Endothelial cell of umbilical vein (primary cell): ENCODE data around the gene TMUB2. TPM values are rescaled to one million over a fixed set of nuclear protein-coding genes. Genes with fewer than 3 reads are reported as not detected.

Experiments
- BruUV-seq: library from RNA; stranded (reverse); fragments of 400-500 nt; replicated peaks from 2 replicates; lab custom pipeline; 2021; lab: Mats Ljungman, UMichigan
- CTCF ChIA-PET: fragments of 300-600, 350-600 bp; sonication (Branson Sonifier 250); formaldehyde crosslinking; loops from one replicate; lab custom pipeline; 2021; ENCODE audit warnings: antibody characterized with exemption, inconsistent platforms; lab: Charles Lee
- POLR2A ChIA-PET: fragments of 300-600, 350-600 bp; sonication (Branson Sonifier 250); formaldehyde crosslinking; loops from one replicate; lab custom pipeline; 2021; ENCODE audit warnings: antibody characterized with exemption, inconsistent platforms; lab: Charles Lee
- DNase-seq: peaks from one replicate; pipeline ENCODE4 v3.0.0-alpha.2; 2011; ENCODE audit warnings: low read depth, low spot score
- FAIRE-seq: peaks from 2 replicates; lab custom pipeline; 2011; peaks lifted over from hg19 to GRCh38; lab: Jason Lieb, UNC
- H2AFZ ChIP-seq: 2 replicates; pipeline ENCODE4 v1.6.0; 2012; ENCODE audit warnings: low read depth, low read length, control low read depth, inconsistent platforms
- H3K27ac ChIP-seq: 2 replicates; pipeline ENCODE4 v1.5.1; 2011; ENCODE audit warnings: low read depth, mild to moderate bottlenecking, control low read depth, low read length, moderate library complexity; ENCODE audit not compliant: insufficient read depth
- H3K27me3 ChIP-seq, 2 experiments: 2 replicates each; pipeline versions ENCODE4 v1.6.0 to v1.6.1; 2011; ENCODE audit warnings: low read length in 2 of 2, mixed read lengths in 1 of 2; ENCODE audit not compliant: control insufficient read depth in 2 of 2, insufficient read depth in 2 of 2
- H3K36me3 ChIP-seq, 2 experiments: 2 replicates in 1 of 2; 3 replicates in 1 of 2; pipeline ENCODE4 v1.5.1; 2011; ENCODE audit warnings: low read length in 2 of 2, mild to moderate bottlenecking in 1 of 2, moderate library complexity in 1 of 2; ENCODE audit not compliant: control insufficient read depth in 2 of 2, insufficient read depth in 2 of 2; ENCODE audit errors: extremely low read depth in 1 of 2
- H3K4me1 ChIP-seq: 3 replicates; pipeline ENCODE4 v1.5.1; 2011; ENCODE audit warnings: mild to moderate bottlenecking, low read length; ENCODE audit not compliant: control insufficient read depth, insufficient read depth; ENCODE audit errors: extremely low read depth
- H3K4me2 ChIP-seq: 2 replicates; pipeline ENCODE4 v1.6.1; 2011; ENCODE audit warnings: low read length, control low read depth, mixed read lengths; ENCODE audit not compliant: insufficient read depth
- H3K4me3 ChIP-seq, 3 experiments: fragments of 200-600 bp in 1 of 3; sonication (generic), shearing (Covaris generic) in 1 of 3; replicated peaks in 1 of 3; 2 replicates each; pipeline ENCODE4 v1.5.1; 2011 to 2016; ENCODE audit warnings: control low read depth in 3 of 3, low read length in 3 of 3, mild to moderate bottlenecking in 2 of 3, inconsistent platforms in 1 of 3, low read depth in 1 of 3, moderate library complexity in 1 of 3; ENCODE audit not compliant: insufficient read depth in 1 of 3
- H3K79me2 ChIP-seq: 2 replicates; pipeline ENCODE4 v1.6.0; 2012; ENCODE audit warnings: low read length, inconsistent platforms; ENCODE audit not compliant: control insufficient read depth, insufficient read depth
- H3K9ac ChIP-seq: replicated peaks from 2 replicates; pipeline ENCODE3; 2011; ENCODE audit warnings: low read length, control low read depth; ENCODE audit not compliant: insufficient read depth; ENCODE audit errors: extremely low read depth
- H3K9me1 ChIP-seq: replicated peaks from 3 replicates; pipeline ENCODE4 v1.6.0; 2011; ENCODE audit warnings: mild to moderate bottlenecking, low read length; ENCODE audit not compliant: control insufficient read depth, insufficient read depth; ENCODE audit errors: extremely low read depth
- H3K9me3 ChIP-seq: replicated peaks from 2 replicates; pipeline ENCODE4 v1.5.1; 2012; ENCODE audit warnings: low read length, inconsistent platforms; ENCODE audit not compliant: control insufficient read depth, insufficient read depth
- H4K20me1 ChIP-seq: replicated peaks from 2 replicates; pipeline ENCODE3; 2011; ENCODE audit warnings: mild to moderate bottlenecking, low read length; ENCODE audit not compliant: control insufficient read depth, insufficient read depth; ENCODE audit errors: extremely low read depth
- EZH2 ChIP-seq: IDR thresholded peaks from 2 replicates; pipeline ENCODE4 v1.6.1; 2012; ENCODE audit warnings: borderline replicate concordance, low read depth, mild to moderate bottlenecking, moderate library complexity, low read length, inconsistent platforms; ENCODE audit not compliant: severe bottlenecking
- FOS ChIP-seq: IDR thresholded peaks from 2 replicates; pipeline ENCODE4 v1.6.1; 2011; ENCODE audit warnings: mild to moderate bottlenecking, low read length, moderate library complexity, borderline replicate concordance; ENCODE audit not compliant: insufficient read depth
- GATA2 ChIP-seq: IDR thresholded peaks from 2 replicates; pipeline ENCODE4 v1.7.0; 2011; ENCODE audit warnings: low read depth, mild to moderate bottlenecking, moderate library complexity, mixed read lengths, low read length; ENCODE audit not compliant: insufficient read length, insufficient read depth
- JUN ChIP-seq: IDR thresholded peaks from 2 replicates; pipeline ENCODE4 v1.6.1; 2011; ENCODE audit warnings: borderline replicate concordance, low read depth; ENCODE audit not compliant: insufficient read length, insufficient read depth
- MAX ChIP-seq: IDR thresholded peaks from 2 replicates; pipeline ENCODE4 v1.6.1; 2011; ENCODE audit not compliant: insufficient read depth, insufficient read length
- MYC ChIP-seq: IDR thresholded peaks from one replicate; pipeline ENCODE4 v1.6.1; 2011; ENCODE audit warnings: mild to moderate bottlenecking, low read depth, low read length
- POLR2A ChIP-seq: IDR thresholded peaks from 2 replicates; pipeline ENCODE4 v1.6.1; 2012; ENCODE audit warnings: low read depth, mild to moderate bottlenecking, control low read depth, low read length
- POLR2AphosphoS5 ChIP-seq: IDR thresholded peaks from 2 replicates; pipeline ENCODE4 v1.6.1; 2012; ENCODE audit warnings: low read depth, mild to moderate bottlenecking, control low read depth, low read length, moderate library complexity; ENCODE audit not compliant: insufficient read depth
- dilution Hi-C: fragments of 300-500 bp; cut with MboI; formaldehyde crosslinking; loops from one replicate; pipeline ENCODE4 v1.15.0; 2019; ENCODE audit warnings: low sequenced_read_pairs; ENCODE audit not compliant: extremely low pct_ligation_motif_present
- intact Hi-C: fragments of 100-400 bp; cut with micrococcal nuclease; formaldehyde crosslinking; loops from one replicate; pipeline ENCODE4 v1.10.0; 2022
- polyA plus RNA-seq, 4 experiments: library from polyadenylated mRNA; depleted of rRNA in 3 of 4; stranded (reverse) in 3 of 4; unstranded in 1 of 4; fragments of >200 nt; gene quantifications; 2 replicates each; pipeline versions ENCODE4 v1.2.1 to v1.2.3, GENCODE V29; 2011 to 2012; ENCODE audit warnings: missing spikeins in 1 of 4
- total RNA-seq: library from RNA; stranded (reverse); gene quantifications from 2 replicates; pipeline ENCODE4 v1.2.3, GENCODE V29; 2021
- TF ChIP-seq, protein P1 (sequence below), 2 donors: IDR thresholded peaks; 1 replicate in 1 of 2; 2 replicates in 1 of 2; pipeline ENCODE4 v1.5.1; 2011; ENCODE audit warnings: low read length in 2 of 2, mild to moderate bottlenecking in 2 of 2, moderate library complexity in 2 of 2, control low read depth in 1 of 2, inconsistent platforms in 1 of 2, low read depth in 1 of 2; ENCODE audit not compliant: insufficient read depth in 1 of 2; ENCODE audit errors: extremely low read depth in 1 of 2

TMUB2 gene
- total and polyA plus RNA-seq, 2 donors (not counting 3 experiments of a cell fraction or from before 2014, with no cell fraction given) = 43.6 to 72.5 TPM

GRCh38 chr17:44232061-44232460, 45.3 kb downstream of the TMUB2 start:
- CTCF ChIA-PET = interaction anchor here (0.7 kb wide), 1 partner anchor 306 kb away, joined by 3 read pairs; no protein-coding TSS in a partner anchor
- TF ChIP-seq POLR2A (no peak), MAX (no peak), JUN (no peak), GATA2 (no peak), POLR2AphosphoS5 (no peak), MYC (no peak), EZH2 (no peak), FOS (no peak)
- TF ChIP-seq, protein P1, sequence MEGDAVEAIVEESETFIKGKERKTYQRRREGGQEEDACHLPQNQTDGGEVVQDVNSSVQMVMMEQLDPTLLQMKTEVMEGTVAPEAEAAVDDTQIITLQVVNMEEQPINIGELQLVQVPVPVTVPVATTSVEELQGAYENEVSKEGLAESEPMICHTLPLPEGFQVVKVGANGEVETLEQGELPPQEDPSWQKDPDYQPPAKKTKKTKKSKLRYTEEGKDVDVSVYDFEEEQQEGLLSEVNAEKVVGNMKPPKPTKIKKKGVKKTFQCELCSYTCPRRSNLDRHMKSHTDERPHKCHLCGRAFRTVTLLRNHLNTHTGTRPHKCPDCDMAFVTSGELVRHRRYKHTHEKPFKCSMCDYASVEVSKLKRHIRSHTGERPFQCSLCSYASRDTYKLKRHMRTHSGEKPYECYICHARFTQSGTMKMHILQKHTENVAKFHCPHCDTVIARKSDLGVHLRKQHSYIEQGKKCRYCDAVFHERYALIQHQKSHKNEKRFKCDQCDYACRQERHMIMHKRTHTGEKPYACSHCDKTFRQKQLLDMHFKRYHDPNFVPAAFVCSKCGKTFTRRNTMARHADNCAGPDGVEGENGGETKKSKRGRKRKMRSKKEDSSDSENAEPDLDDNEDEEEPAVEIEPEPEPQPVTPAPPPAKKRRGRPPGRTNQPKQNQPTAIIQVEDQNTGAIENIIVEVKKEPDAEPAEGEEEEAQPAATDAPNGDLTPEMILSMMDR (IDR thresholded peaks at IDR 0.05; ENCODE audit: extremely low read depth in 1 of 2, insufficient read depth in 1 of 2, low read depth in 1 of 2, low read length in 2 of 2) = no peak
- H3K4me2 ChIP-seq = no peak overlapping the region
- peaks cover 0 to 2% of the 10 kb centered on the region in 2 experiments for H3K27me3 ChIP-seq
- dilution Hi-C loops = no loop called here
- H3K9me1 ChIP-seq = no peaks in the 10 kb centered on the region
- no peak overlapping the region for H2AFZ ChIP-seq
- H3K36me3 ChIP-seq = no peaks in the 10 kb centered on the region
- H3K79me2 ChIP-seq = no peaks in the 10 kb centered on the region
- no peaks in the 10 kb centered on the region for H4K20me1 ChIP-seq
- H3K9ac ChIP-seq = no peak overlapping the region
- H3K27ac ChIP-seq = no peak overlapping the region
- no peaks in the 10 kb centered on the region for H3K9me3 ChIP-seq
- intact Hi-C loops = no loop called here
- FAIRE-seq = no peak
- no peak for DNase-seq
- H3K4me3 ChIP-seq = no peak overlapping the region
- BruUV-seq = no TSS peak
- POLR2A ChIA-PET = no interaction called here
- H3K4me1 ChIP-seq = peaks cover 8% of the 10 kb centered on the region
